Tongue (tissue), 2 donors: ENCODE measurements around the gene EFCC1. TPM values are rescaled to one million over a fixed set of nuclear protein-coding genes. Genes with fewer than 3 reads are reported as not detected.
"Not testable (repeated sequence)": the region's sequence is repeated elsewhere in the genome, so short reads cannot be mapped to it uniquely, and the experiment has no call there.

Experiments
- DNase-seq: peaks from one replicate; pipeline ENCODE4 v3.0.0-alpha.2; 2015
- total RNA-seq: library from RNA; depleted of rRNA; stranded (reverse); fragments of >200 nt; gene quantifications from one replicate; pipeline ENCODE4 v1.2.3, GENCODE V29; 2014

Gene EFCC1
- total RNA-seq, 1 donor from 2014 or later = 1.3 TPM

DNA sequence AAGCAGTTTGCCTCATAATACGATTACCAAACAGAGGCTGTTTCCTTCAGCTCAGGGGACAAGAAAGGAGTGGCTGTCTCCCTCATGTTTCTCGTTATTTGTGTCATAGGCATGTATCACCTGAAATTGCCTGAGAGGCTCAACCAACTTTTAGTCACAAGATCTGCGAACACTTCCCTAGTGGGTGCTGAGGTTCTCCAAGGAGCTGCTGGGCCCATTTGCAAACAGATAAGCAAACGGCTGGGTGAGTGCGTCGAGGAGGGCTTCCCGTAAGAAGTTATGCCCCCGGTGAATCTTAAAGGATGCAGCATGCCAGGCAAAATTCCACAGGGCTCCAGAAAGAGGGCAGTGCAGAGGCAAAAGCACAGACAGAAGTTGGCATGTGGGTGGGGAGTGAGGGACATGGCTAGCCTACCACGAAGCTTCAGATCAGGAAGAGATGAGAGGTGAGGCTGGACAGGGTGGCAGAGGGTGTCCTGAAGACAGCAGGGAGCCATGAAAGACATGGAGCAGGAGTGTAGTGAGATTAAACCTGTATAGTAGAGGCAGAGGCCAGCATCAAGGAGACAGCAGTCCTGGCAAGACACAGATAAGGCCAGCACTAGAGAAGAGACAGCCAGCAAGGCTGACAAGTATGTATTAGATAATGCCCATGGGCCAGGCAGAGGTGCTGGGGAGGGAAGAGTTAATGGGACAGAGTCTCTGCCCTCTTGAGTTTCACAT is 55.5 kb downstream of the EFCC1 start:
- DNase-seq = no peak

DNA sequence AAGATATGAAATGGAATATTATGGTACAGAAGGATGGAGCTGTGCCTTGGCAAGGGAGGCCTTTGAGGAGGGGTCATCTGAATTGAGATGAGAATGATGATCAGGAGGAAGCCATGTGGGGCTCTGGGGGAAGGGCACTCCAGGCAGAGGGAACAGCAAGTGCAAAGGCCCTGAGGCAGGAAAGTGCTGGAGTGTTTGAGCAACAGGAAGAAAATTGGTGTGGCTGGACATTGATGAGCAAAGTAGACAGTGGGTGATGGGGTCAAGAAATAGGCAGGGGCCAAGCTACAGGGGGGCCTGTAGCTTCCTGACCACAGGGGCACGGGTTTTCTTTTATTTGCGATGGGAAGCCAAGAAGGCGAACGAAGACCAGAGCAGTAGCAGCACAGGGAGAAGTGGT is 56.1 kb downstream of the EFCC1 start:
- no peak for DNase-seq

DNA sequence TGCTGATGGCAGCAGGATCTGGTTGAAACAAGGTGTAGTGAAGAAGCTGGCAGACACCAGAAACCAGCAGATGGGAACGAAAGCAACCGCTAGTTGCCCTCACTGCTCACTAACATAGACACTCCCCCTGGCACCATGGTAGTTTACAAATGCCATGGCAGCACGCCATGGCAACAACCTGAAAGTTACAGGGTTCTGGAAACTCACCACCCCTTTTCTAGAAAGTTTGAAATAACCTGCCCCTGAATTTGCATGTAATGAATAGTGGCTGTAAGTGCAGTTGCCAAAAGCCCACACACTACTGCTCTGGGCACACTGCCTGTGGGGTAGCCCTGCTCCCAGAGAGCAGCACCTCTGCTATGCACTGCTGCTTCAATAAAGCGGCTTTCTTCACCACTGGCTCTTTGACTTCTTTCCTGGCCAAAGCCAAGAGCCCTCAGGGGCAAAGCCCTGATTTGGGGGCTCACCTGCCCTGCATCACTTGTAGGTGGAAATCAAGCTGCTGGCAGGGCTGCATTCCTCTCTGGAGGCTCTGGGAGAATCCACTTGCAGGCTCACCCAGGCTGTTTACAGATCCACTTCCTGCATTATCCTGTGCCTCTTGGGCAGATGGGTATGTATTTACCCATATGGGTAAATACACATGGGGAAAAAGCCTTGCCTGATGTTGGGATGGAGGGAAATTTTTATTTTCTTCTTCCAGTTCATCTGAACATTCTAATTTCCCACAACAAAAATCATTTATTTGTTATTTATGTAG is 57.5 kb downstream of the EFCC1 start:
- DNase-seq = peak; percentile 42

DNA sequence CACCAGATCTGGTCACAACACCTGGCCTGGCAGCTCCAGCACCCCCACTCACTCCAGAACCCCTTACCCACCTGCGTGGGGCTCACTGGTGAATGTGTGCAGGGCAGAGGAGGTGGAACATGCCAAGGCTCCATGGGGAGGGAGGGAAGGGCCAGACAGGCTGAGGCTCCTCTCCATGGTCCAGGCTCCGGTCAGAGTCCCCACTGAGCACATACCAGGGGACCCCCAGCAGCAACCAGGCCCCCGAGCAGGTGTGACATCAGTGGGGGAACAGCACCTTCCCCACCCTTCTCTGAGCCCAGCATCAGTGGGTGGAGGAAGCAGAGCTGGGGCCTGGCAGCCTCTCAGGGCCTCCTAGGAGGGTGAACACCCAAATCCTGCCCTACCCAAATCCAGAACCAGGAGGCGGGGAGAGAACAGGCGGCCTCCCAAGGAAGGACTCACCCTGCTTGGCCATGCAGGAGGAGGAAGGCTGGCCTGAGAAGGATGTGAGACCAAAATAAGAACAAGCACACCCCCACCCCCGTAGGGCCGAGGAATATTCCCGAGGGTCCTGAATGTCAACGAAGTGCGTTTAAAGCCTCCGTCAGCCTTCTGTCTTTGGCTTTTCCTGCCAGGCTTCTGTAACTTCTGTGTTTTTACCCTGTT is 58.3 kb downstream of the EFCC1 start:
- DNase-seq = no peak

DNA sequence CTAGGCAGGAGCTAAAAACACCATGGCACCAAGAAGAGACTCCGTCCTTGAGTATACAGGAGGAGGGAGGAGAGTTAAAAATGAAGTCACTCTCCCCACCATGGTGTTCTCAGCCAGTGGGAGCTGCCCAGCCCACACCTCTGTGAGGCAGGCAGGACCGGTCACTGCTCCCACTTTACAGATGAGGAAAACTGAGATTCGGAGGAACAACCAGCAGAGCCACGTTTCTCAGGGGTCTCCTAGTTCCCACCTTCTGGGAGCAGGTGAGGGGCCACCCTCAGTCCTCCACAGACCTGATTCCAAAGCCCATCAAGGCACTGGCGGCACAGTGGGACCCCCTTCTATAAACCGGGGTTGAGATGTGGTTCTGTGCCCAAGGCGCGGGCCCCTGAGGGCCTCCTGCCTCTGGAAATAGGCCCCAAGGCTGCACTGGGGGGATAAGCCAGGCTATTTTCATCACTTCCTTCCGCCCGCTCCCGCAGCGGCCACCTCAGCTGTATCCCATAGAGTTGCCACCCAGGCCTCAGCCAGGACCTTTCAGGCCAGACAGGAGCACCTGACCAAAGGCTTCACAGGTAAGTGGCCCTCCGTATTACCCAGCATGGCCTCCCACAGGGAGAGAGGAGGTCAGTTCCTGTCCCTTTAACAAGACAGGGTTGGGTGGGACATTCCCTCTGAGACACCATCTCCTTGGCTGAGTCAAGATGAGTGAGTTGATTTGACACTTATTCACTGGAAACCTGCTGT is 59.3 kb downstream of the EFCC1 start, which contains the start of gene GP9:
TSS of gene GP9 (plus strand) at position 504 of the 747 bp plus-strand sequence. CDS start 961 bp downstream, outside the sequence.
- no peak for DNase-seq

DNA sequence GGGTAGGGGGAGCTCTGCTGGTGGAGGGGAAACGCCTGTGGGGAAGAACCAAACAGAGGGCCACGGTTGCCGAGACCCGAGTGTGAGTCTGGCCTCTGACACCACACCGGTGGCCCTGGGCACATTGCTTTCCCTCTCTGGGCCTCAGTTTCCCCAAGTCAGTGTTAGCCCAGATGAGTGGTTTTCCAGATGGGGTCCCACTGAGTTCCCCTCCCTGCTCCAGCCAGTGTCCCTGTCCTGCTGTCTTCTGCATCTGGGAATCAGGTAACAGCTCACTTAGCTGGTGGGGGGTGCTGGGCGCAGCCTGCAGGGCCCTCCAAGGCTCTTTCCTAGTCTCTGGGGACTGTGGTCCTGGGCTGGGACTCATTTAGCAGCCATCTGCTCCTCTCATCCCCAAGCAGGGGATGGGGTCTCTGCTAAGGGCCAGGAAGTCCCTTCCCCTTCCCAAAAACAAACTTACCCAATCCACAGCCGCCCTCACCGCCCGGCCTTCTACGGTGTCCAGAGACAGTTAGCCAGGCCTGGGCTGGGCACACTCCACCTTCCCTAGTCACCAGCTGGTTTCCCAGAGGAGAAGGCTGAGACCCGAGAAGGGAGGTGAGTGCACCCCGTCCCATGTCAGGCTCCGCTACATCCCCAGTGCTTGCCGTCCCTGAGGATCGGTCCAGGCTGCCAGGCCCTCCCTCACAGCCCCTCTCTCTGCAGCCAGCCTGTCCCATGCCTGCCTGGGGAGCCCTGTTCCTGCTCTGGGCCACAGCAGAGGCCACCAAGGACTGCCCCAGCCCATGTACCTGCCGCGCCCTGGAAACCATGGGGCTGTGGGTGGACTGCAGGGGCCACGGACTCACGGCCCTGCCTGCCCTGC is 60.2 kb downstream of the EFCC1 start:
- DNase-seq = no peak

DNA sequence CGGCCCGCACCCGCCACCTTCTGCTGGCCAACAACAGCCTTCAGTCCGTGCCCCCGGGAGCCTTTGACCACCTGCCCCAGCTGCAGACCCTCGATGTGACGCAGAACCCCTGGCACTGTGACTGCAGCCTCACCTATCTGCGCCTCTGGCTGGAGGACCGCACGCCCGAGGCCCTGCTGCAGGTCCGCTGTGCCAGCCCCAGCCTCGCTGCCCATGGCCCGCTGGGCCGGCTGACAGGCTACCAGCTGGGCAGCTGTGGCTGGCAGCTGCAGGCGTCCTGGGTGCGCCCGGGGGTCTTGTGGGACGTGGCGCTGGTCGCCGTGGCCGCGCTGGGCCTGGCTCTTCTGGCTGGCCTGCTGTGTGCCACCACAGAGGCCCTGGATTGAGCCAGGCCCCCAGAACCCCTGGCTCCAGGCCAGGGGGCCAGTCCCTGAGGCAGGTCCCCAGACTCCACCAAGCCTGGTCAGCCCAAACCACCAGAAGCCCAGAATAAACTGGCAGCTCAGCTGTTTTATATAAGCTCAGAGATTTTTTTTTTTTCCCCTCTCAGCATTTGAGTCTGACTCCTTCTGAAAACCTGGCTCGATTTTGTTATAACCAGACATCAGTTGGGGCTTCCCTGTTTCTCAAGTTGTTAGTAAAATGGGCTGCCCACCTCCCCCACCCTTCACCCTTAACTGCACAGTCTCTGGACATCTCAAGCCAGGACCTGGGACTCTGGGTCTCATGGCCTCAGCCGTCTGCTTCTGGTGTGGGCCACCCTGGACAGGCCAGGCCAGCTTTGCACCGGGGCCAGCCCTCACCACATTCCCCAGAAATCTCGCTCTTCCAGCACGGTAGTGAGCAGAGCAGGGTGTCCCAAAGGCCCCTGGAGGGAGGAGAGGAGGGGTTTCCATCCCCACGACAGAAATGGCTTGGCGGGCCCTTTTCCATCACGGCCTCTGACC is 61.1 kb downstream of the EFCC1 start:
- no peak for DNase-seq

DNA sequence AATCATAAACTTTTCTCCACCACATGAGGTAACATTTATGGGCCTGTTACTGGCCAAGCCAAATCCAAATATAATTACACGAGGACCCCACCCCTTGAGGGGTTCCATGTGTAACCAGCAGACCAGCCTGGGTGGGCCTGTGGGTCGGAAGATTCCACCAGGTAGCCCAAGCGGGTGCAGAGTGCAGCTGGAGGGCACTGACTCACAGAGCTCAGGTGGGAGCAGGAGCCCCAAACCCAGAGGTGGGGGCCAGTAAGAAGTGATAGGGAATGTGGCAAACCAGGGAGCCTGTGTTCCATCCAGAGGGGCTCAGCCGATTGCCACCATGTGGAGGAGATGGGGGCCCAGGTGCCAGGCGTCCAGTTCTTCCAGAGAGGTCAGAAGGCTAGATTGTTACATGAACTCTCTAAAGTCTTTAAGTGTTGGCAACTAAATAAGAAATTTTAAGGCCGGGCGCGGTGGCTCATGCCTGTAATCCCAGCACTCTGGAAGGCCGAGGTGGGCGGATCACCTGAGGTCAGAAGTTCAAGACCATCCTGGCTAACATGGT is 62.1 kb downstream of the EFCC1 start:
- no peak for DNase-seq

DNA sequence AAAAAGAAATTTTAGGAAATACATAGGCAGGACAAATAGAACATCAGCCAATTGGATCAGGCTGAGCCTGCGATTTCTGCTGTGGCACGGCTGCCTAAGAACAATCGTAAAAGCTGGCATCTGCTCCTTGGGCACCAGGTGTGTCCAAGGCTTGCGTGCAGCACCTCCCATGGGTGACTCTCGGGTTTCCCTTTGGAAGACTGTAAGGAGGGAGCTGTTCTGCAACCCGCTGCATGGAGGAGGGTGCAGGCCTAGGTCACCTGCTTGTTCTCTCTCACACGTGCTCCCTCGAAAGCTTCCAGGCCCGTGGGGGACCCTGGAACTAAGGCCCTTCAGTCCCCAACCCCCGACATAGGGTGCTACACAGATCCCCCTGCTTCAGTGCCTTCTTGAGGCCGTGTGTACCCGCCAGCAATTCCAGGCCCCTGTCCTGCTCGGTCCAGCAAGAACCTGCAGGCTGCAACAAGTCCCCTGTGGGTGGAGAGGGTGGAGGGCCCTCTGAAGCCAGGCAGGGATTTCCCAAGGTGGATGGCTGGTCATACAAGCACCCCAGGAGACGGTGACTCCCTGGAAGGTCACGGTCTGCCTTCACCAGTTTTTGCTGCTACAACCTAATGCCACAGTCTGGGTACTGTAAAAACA is 62.9 kb downstream of the EFCC1 start:
- no peak for DNase-seq

DNA sequence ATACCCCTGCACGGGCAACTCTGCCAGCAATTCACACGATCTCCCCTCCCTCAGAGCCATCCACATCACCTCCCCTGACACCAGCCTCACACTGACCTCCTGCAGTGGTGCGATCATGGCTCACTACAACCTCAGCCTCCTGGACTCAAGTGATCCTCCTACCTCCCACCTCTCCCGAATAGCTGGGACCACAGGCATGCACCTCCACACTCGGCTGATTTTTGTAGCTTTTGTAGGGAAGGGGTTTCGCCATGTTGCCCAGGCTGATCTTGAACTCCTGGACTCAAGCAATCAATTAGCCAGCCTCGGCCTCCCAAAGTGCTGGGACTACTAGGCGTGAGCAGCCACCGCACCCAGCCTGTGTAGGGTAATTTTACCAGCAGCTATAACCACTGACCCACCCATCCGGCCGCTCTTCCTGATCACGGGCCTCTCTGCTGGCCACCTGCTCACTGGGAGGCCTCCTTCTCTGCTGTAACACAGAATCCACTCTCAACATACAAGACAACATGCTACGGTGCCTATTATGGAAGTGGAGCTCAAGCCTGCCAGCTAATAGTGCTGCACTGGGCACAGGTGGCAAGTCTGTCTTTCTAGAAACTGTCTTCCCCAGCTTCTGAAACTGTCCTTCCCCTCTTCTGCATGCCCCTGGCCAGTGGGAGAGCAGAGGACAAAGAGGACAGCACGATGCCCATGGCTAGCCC is 64.1 kb downstream of the EFCC1 start:
- no peak for DNase-seq

DNA sequence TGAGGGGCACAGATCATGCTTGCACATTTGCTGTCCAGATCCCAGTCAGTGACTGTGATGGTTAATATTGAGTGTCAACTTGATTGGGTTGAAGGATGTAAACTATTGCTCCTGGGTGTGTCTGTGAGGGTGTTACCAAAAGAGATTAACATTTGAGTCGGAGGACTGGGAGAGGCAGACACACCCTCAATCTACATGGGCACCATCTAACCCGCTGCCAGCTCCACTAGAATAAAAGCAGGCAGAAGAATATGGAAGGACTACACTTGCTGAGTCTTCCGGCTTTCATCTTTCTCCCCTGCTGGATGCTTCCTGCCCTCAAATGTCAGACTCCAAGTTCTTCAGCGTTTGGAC is 64.6 kb downstream of the EFCC1 start:
- DNase-seq = no peak

DNA sequence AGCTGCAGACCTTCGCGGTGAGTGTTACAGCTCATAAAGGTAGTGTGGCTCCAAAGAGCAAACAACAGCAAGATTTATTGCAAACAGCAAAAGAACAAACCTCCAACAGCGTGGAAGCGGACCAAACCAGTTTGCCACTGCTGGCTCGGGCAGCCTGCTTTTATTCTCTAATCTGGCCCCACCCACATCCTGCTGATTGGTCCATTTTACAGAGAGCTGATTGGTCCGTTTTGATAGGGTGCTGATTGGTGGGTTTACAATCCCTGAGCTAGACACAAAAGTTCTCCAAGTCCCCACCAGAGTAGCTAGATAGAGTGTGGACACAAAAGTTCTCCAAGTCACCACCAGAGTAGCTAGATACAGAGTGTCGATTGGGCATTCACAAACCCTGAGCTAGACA is 66.6 kb downstream of the EFCC1 start:
- not testable (repeated sequence) for DNase-seq

DNA sequence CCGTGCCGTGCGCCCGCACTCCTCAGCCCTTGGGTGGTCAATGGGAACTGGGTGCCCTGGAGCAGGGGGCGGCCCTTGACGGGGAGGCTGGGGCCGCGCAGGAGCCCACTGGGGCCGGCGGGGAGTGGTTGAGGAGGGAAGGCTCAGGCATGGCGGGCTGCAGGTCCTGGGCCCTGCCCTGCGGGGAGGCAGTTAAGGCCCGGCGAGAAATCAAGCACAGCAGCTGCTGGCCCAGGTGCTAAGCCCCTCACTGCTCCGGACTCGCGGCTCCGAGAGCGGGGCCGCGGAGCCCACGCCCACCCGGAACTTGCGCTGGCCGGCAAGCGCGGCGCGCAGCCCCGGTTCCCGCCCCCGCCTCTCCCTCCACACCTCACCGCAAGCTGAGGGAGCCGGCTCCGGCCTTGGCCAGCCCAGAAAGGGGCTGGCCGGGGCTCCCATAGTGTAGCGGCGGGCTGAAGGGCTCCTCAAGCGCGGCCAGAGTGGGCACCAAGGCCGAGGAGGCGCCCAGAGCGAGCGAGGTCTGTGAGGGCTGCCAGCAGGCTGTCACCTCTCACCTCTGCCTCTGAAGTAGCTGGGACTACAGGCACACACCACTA is 67.3 kb downstream of the EFCC1 start:
- DNase-seq = peak; percentile 35

DNA sequence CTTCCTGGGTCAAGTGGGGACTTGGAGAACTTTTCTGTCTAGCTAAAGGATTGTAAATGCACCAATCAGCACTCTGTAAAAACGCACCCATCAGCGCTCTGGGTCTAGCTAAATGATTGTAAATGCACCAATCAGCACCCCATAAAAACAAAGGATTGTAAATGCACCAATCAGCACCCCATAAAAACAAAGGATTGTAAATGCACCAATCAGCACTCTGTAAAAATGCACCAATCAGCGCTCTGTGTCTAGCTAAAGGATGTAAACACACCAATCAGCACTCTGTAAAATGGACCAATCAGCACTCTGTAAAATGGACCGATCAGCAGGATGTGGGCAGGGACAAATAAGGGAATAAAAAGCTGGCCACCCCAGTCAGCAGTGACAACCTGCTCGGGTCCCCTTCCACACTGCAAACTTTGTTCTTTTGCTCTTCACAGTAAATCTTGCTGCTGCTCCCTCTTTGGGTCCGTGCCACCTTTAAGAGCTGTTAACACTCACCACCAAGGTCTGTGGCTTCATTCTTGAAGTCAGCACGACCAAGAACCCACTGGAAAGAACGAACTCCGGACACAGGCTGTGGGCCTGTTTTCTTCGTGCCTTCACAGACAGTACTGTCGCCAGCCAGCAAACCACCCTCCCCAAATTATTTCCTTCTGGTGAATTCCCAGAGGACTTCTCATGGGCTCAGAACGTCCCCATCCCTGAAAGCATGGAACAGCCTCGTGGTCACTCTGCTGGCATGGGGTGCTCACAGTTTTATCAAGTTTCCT is 68.4 kb downstream of the EFCC1 start:
- DNase-seq = not testable (repeated sequence)

DNA sequence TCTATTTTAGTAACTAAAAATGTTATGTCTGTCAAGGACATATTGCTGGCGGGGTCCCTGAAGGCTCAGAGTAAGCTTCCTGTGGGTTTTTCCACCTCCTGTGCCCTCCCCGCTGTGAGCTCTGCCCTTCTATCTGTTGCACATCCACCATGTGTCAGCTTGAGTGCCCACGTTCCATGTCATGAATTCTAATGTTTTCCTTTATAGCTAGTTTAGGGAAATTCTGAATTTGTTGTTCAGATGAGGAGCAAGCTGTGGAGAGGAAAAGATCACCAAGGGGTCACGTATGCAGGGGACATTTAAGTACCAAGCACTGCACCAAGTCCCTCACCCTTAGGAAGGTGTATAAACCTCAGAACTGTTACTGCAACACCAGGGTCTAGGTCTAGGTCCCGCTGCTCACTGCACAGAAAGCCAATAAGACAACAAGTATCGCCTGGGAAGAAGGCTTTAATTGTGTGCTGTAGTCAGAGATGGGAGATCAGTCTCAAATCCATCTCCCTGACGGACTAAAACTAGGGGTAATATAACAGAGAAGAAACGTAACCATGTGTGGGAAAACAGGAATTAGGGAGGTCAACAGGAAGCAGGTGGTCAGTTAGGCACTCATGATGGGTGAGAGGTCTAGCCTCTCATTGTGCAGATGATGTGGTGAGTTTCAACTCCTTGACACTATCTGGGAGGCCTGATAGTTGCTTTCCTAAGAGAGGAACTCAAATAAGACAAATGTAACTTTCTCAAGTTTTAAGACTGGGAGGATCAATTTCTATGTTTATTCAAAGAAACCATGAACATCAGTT is 69.2 kb downstream of the EFCC1 start:
- DNase-seq = no peak

DNA sequence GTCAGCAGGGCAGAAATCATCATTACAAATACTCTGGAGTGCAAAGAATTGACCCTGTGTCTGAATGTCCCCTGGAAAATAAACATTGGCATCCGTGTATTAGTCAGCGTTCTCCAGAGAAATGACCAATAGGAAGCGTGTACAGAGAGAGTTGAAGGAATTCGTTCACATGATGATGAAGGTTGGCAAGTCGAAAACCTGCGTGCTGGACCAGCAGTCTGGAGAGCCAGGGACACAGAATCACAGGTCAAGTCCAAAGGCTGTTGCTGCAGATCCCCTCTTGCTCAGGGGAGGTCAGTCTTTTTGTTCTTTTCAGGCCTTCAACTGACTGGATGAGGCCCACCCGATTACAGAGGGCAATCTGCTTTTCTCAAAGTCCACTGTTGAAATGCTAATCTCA is 76.1 kb downstream of the EFCC1 start:
- DNase-seq = no peak

DNA sequence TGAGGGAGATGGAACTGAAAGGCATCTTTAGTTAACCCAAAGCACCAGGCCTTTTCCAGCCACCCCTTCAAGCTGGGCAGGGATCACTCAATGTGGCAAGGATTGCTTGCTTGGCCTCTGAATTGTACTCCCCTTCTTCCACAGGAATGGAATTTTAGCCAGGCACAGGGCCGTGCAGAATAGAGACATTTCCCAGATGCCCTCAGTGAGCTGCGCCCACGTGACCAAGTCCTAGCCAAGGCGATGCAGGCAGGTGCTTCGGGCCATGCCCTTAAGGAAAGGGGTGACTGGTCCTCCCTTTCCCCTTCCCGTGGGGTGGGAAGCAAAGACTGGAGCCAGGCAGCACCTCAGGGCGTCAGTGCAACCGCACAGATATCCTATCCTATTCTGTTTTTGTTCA is 77.4 kb downstream of the EFCC1 start:
- DNase-seq = no peak
